K562 (cell line): Measurements from ENCODE around the gene PHLDA3. TPM values are rescaled to one million over a fixed set of nuclear protein-coding genes. Genes with fewer than 3 reads are reported as not detected.

Experiments
- BHLHE40 ChIP-seq: IDR thresholded peaks from 2 replicates; pipeline ENCODE4 v1.6.1; 2011; ENCODE audit warnings: low read length, improper control_type of control experiment
- CXXC5 ChIP-seq: fragments of 250-450 bp; sonication (Bioruptor Pico); IDR thresholded peaks from 2 replicates; pipeline ENCODE4 v1.8.0; 2022; ENCODE audit warnings: inconsistent platforms, mild to moderate bottlenecking, moderate library complexity
- ELK1 ChIP-seq: sonication (generic); formaldehyde crosslinking; IDR thresholded peaks from 2 replicates; pipeline ENCODE4 v1.8.1; 2022; ENCODE audit warnings: missing genetic modification reagents
- EP400 ChIP-seq: fragments of 450-650 bp; IDR thresholded peaks from 2 replicates; pipeline ENCODE4 v1.6.1; 2017; ENCODE audit warnings: antibody characterized with exemption, mild to moderate bottlenecking, moderate library complexity
- FOXA3 ChIP-seq, 2 experiments: fragments of 450-650 bp in 1 of 2; sonication (generic) in 1 of 2; formaldehyde crosslinking; IDR thresholded peaks in 1 of 2; conservative IDR thresholded peaks in 1 of 2; 2 replicates each; pipeline versions ENCODE4 v1.4.0 to v1.8.0; 2020 to 2022; ENCODE audit warnings: mild to moderate bottlenecking in 2 of 2, missing genetic modification reagents in 1 of 2
- GABPA ChIP-seq: fragments of 200-800 bp; sonication (Bioruptor generic); conservative IDR thresholded peaks from 2 replicates; pipeline ENCODE4 v1.6.1; 2016; ENCODE audit warnings: low read depth, missing genetic modification characterization, missing compliant biosample characterization
- HDAC8 ChIP-seq: fragments of 450-650 bp; IDR thresholded peaks from 2 replicates; pipeline ENCODE4 v1.6.1; 2016; ENCODE audit warnings: mild to moderate bottlenecking, missing genetic modification characterization, moderate library complexity, missing compliant biosample characterization
- HINFP ChIP-seq: fragments of 450-650 bp; conservative IDR thresholded peaks from 2 replicates; pipeline ENCODE4 v1.6.1; 2016; ENCODE audit warnings: missing genetic modification characterization, low read depth, mild to moderate bottlenecking, control low read depth, missing compliant biosample characterization
- IRF9 ChIP-seq: fragments of 450-650 bp; IDR thresholded peaks from 2 replicates; pipeline ENCODE4 v1.6.1; 2016; ENCODE audit warnings: missing biosample characterization, missing genetic modification characterization
- RBBP5 ChIP-seq: fragments of 200-600 bp; sonication (generic); IDR thresholded peaks from 2 replicates; pipeline ENCODE4 v1.6.1; 2012; ENCODE audit warnings: borderline replicate concordance, mild to moderate bottlenecking, low read length, control low read depth, inconsistent platforms; ENCODE audit not compliant: insufficient read depth, poor library complexity, severe bottlenecking
- RNF219 ChIP-seq: fragments of 250-450 bp; sonication (Bioruptor Pico); IDR thresholded peaks from 2 replicates; pipeline ENCODE4 v1.5.0; 2022; ENCODE audit warnings: mild to moderate bottlenecking
- SMAD1 ChIP-seq: fragments of 150-350 bp; IDR thresholded peaks from 2 replicates; pipeline ENCODE4 v1.6.1; 2014; ENCODE audit warnings: low read length, low read depth; ENCODE audit not compliant: partially characterized antibody
- SMARCE1 ChIP-seq: fragments of 450-650 bp; IDR thresholded peaks from 2 replicates; pipeline ENCODE4 v1.7.1; 2016; ENCODE audit warnings: mild to moderate bottlenecking
- SP1 ChIP-seq: sonication (generic); formaldehyde crosslinking; IDR thresholded peaks from 2 replicates; pipeline ENCODE4 v1.8.1; 2022; ENCODE audit warnings: mild to moderate bottlenecking, missing genetic modification reagents
- STAT6 ChIP-seq: sonication (generic); formaldehyde crosslinking; IDR thresholded peaks from 2 replicates; pipeline ENCODE4 v1.8.1; 2023; ENCODE audit warnings: mild to moderate bottlenecking, missing genetic modification reagents
- YY1 ChIP-seq, 3 experiments: IDR thresholded peaks; 2 replicates each; pipeline ENCODE4 v1.6.1; 2011; ENCODE audit warnings: low read length in 2 of 3, mild to moderate bottlenecking in 2 of 3, moderate library complexity in 2 of 3, borderline replicate concordance in 1 of 3, control low read depth in 1 of 3, low read depth in 1 of 3; ENCODE audit not compliant: insufficient read depth in 3 of 3, insufficient replicate concordance in 2 of 3, control insufficient read depth in 1 of 3, insufficient read length in 1 of 3; ENCODE audit errors: extremely low read depth in 1 of 3
- ZNF717 ChIP-seq: fragments of 250-450 bp; sonication (Bioruptor Pico); IDR thresholded peaks from 2 replicates; pipeline ENCODE4 v1.5.0; 2021
- polyA plus RNA-seq, 8 experiments: library from polyadenylated mRNA; depleted of rRNA in 4 of 8; stranded (reverse) in 5 of 8; unstranded in 3 of 8; fragments of >200 nt; fragmentation: Nextera tagmentation in 2 of 8; fragmentation: Illumina TruSeq in 1 of 8; extraction: Ambion mirVana in 2 of 8; extraction: Trizol in 1 of 8; gene quantifications; 2 replicates each; pipeline versions ENCODE4 v1.2.1 to v1.2.3, GENCODE V29; 2011 to 2014; ENCODE audit warnings: inconsistent platforms in 1 of 8, missing spikeins in 1 of 8
- total RNA-seq, 7 experiments: library from RNA; depleted of rRNA in 6 of 7; stranded (reverse); fragments of >200 nt in 6 of 7; fragmentation: Illumina TruSeq in 2 of 7; extraction: Trizol in 2 of 7; gene quantifications; 2 replicates each; pipeline versions ENCODE4 v1.2.1 to v1.2.3, GENCODE V29; 2011 to 2021; ENCODE audit warnings: low replicate concordance in 1 of 7

Gene PHLDA3
- total and polyA plus RNA-seq, 9 of the 15 experiments (the other 6 are each of a cell fraction or from before 2014, with no cell fraction given): 0.11 to 0.27 TPM; not detected in 7

- no peak for TF ChIP-seq EP400
- TF ChIP-seq RBBP5: no peak
- no peak for TF ChIP-seq HINFP (tag)
- TF ChIP-seq SP1 (CRISPR knock-in tag): peak; percentile 93
- TF ChIP-seq HDAC8 (tag): no peak
- TF ChIP-seq ZNF717 (CRISPR knock-in tag): no peak
- TF ChIP-seq YY1 (IDR thresholded peaks at IDR 0.05; ENCODE audit: borderline replicate concordance in 1 of 3, control insufficient read depth in 1 of 3, extremely low read depth in 1 of 3, insufficient read depth in 3 of 3, insufficient read length in 1 of 3, insufficient replicate concordance in 2 of 3, low read depth in 1 of 3, low read length in 2 of 3): peak in 1 of 3 experiments; percentile 13
- no peak for TF ChIP-seq GABPA (tag)
- TF ChIP-seq SMAD1: peak; percentile 5
- TF ChIP-seq CXXC5 (CRISPR knock-in tag): 0 out of 2 replicates have a peak, but pooled peaks have one; percentile 44
- TF ChIP-seq STAT6 (CRISPR knock-in tag): 0 out of 2 replicates have a peak, but pooled peaks have one; percentile 81
- no peak for TF ChIP-seq ELK1 (CRISPR knock-in tag)
- no peak for TF ChIP-seq IRF9 (tag)
- TF ChIP-seq BHLHE40: peak; percentile 7; the same call in 1 of the 2 replicates
- TF ChIP-seq SMARCE1: no peak
- no peak for TF ChIP-seq RNF219 (CRISPR knock-in tag)
- TF ChIP-seq FOXA3 (CRISPR knock-in tag; conservative IDR thresholded peaks at IDR 0.05 in 1 of 2, IDR thresholded peaks at IDR 0.05 in 1 of 2): peak in 1 of 2 experiments; percentile 27; a peak in 1 of 4 replicates
These were observed 12.9 kb upstream of the PHLDA3 start (continued) for GRCh38 chr1:201481761-201482493.
